ENCODE measurements around the gene KIAA2012. TPM values are rescaled to one million over a fixed set of nuclear protein-coding genes. Genes with fewer than 3 reads are reported as not detected.

The KIAA2012 gene
- total RNA-seq, 1 experiment from 2014 or later, result not detected

- intact Hi-C loops (cut with micrococcal nuclease; ENCODE audit: unreplicated experiment), result no loop called here
- no peak for TF ChIP-seq EZH2 (IDR thresholded peaks at IDR 0.05; ENCODE audit: borderline replicate concordance, low read depth, low read length, poor library complexity, severe bottlenecking)
- TF ChIP-seq CTCF (conservative IDR thresholded peaks at IDR 0.05; ENCODE audit: low read depth, low read length), result no peak
- H3K9me3 ChIP-seq (ENCODE audit: low read depth, low read length, poor library complexity, severe bottlenecking), result no peaks in the 10 kb centered on the region
- ChIA-PET POLR2A (ENCODE audit: low non-redundant PET) (no interaction called here), CTCF (no interaction called here)
- H3K27ac ChIP-seq (ENCODE audit: low read depth, low read length, poor library complexity, severe bottlenecking), result no peak overlapping the region
- H3K36me3 ChIP-seq (ENCODE audit: insufficient read depth, low read length, poor library complexity, severe bottlenecking), result no peaks in the 10 kb centered on the region
- H3K27me3 ChIP-seq (replicated peaks; ENCODE audit: insufficient read depth, low read depth, low read length, poor library complexity), result no peaks in the 10 kb centered on the region
- H3K4me3 ChIP-seq (ENCODE audit: low read depth, low read length, poor library complexity, severe bottlenecking), result no peak overlapping the region
- DNase-seq (ENCODE audit: low spot score), result no peak
- peaks cover 15% of the 10 kb centered on the region for H3K4me1 ChIP-seq (ENCODE audit: insufficient read depth, low read length, poor library complexity, severe bottlenecking)
- BruUV-seq (replicated peaks), result no TSS peak
Observed at GRCh38 chr2:202114291-202114690, 41.2 kb downstream of the KIAA2012 start.

- Histone ChIP-seq H3K27ac (ENCODE audit: low read depth, low read length, poor library complexity, severe bottlenecking) (no peak overlapping the region), H3K4me3 (ENCODE audit: low read depth, low read length, poor library complexity, severe bottlenecking) (no peak overlapping the region), H3K36me3 (ENCODE audit: insufficient read depth, low read length, poor library complexity, severe bottlenecking) (no peaks in the 10 kb centered on the region), H3K9me3 (ENCODE audit: low read depth, low read length, poor library complexity, severe bottlenecking) (no peaks in the 10 kb centered on the region), H3K4me1 (ENCODE audit: insufficient read depth, low read length, poor library complexity, severe bottlenecking) (peaks cover 10% of the 10 kb centered on the region), H3K27me3 (replicated peaks; ENCODE audit: insufficient read depth, low read depth, low read length, poor library complexity) (no peaks in the 10 kb centered on the region)
- DNase-seq (ENCODE audit: low spot score), result no peak
- TF ChIP-seq EZH2 (IDR thresholded peaks at IDR 0.05; ENCODE audit: borderline replicate concordance, low read depth, low read length, poor library complexity, severe bottlenecking), result no peak
- intact Hi-C loops (cut with micrococcal nuclease; ENCODE audit: unreplicated experiment), result no loop called here
- no TSS peak for BruUV-seq (replicated peaks)
- ChIA-PET POLR2A (ENCODE audit: low non-redundant PET) (no interaction called here), CTCF (no interaction called here)
Observed at GRCh38 chr2:202114795-202115194, 41.7 kb downstream of the KIAA2012 start.

- H3K27ac ChIP-seq (ENCODE audit: low read depth, low read length, poor library complexity, severe bottlenecking), result no peak overlapping the region
Observed at GRCh38 chr2:202115479-202115971, 42.5 kb downstream of the KIAA2012 start.

More at GRCh38 chr2:202115479-202115971, 42.5 kb downstream of the KIAA2012 start:
- H3K36me3 ChIP-seq (ENCODE audit: insufficient read depth, low read length, poor library complexity, severe bottlenecking), result no peaks in the 10 kb centered on the region
- no TSS peak for BruUV-seq (replicated peaks)
- DNase-seq (ENCODE audit: low spot score), result no peak
- intact Hi-C loops (cut with micrococcal nuclease; ENCODE audit: unreplicated experiment), result no loop called here
- no peak for TF ChIP-seq CTCF (conservative IDR thresholded peaks at IDR 0.05; ENCODE audit: low read depth, low read length)
- no peak for TF ChIP-seq EZH2 (IDR thresholded peaks at IDR 0.05; ENCODE audit: borderline replicate concordance, low read depth, low read length, poor library complexity, severe bottlenecking)
- H3K4me1 ChIP-seq (ENCODE audit: insufficient read depth, low read length, poor library complexity, severe bottlenecking), result peaks cover 4% of the 10 kb centered on the region
- peaks cover 4% of the 10 kb centered on the region for H3K9me3 ChIP-seq (ENCODE audit: low read depth, low read length, poor library complexity, severe bottlenecking)
- H3K27me3 ChIP-seq (replicated peaks; ENCODE audit: insufficient read depth, low read depth, low read length, poor library complexity), result no peaks in the 10 kb centered on the region
- H3K4me3 ChIP-seq (ENCODE audit: low read depth, low read length, poor library complexity, severe bottlenecking), result no peak overlapping the region
- ChIA-PET POLR2A (ENCODE audit: low non-redundant PET) (no interaction called here), CTCF (no interaction called here)

Data from A673 (cell line).